ENCODE results near the gene SEMA3C. TPM values are rescaled to one million over a fixed set of nuclear protein-coding genes. Genes with fewer than 3 reads are reported as not detected.

SEMA3C gene
- total and polyA plus RNA-seq, 4 experiments from 2014 or later: 0.47 to 0.50 TPM; not detected in 2

GRCh38 chr7:80731281-80731680, 187.6 kb downstream of the SEMA3C start:
- Histone ChIP-seq H3K36me3 (ENCODE audit: insufficient read depth, low read length) (no peaks in the 10 kb centered on the region), H3K9me3 (ENCODE audit: control insufficient read depth in 1 of 2, low read length in 2 of 2) (no peaks in the 10 kb centered on the region), H3K4me3 (ENCODE audit: low read length in 2 of 2) (no peak overlapping the region), H3K27me3 (ENCODE audit: insufficient read depth, low read length) (no peaks in the 10 kb centered on the region), H3K27ac (ENCODE audit: low read depth, low read length) (no peak overlapping the region), H3K4me1 (ENCODE audit: insufficient read depth, low read length) (no peaks in the 10 kb centered on the region)
- Mint-ChIP-seq H3K27me3 (no peaks in the 10 kb centered on the region), H3K4me1 (no peaks in the 10 kb centered on the region), H3K27ac (no peak overlapping the region), H3K4me3 (no peak overlapping the region), H3K36me3 (no peaks in the 10 kb centered on the region), H3K9me3 (peaks cover 0 to 19% (median 6%) of the 10 kb centered on the region in 8 donors)
- ChIA-PET CTCF (ENCODE audit: partially characterized antibody) (no interaction called here), POLR2A (ENCODE audit: partially characterized antibody) (no interaction called here)
- DNase-seq: no peak
- intact Hi-C loops (cut with micrococcal nuclease): no loop called here

- no peaks in the 10 kb centered on the region for H3K27me3 ChIP-seq (ENCODE audit: insufficient read depth, low read length)
- Mint-ChIP-seq H3K27me3 (no peaks in the 10 kb centered on the region), H3K4me1 (no peaks in the 10 kb centered on the region), H3K36me3 (no peaks in the 10 kb centered on the region), H3K9me3 (peaks cover 0 to 14% (median 4%) of the 10 kb centered on the region in 8 donors), H3K4me3 (no peak overlapping the region), H3K27ac (no peak overlapping the region)
- CTCF ChIA-PET (ENCODE audit: partially characterized antibody): no interaction called here
- no peaks in the 10 kb centered on the region for H3K4me1 ChIP-seq (ENCODE audit: insufficient read depth, low read length)
- no peaks in the 10 kb centered on the region for H3K9me3 ChIP-seq (ENCODE audit: control insufficient read depth in 1 of 2, low read length in 2 of 2)
- H3K27ac ChIP-seq (ENCODE audit: low read depth, low read length): no peak overlapping the region
- H3K36me3 ChIP-seq (ENCODE audit: insufficient read depth, low read length): no peaks in the 10 kb centered on the region
- POLR2A ChIA-PET (ENCODE audit: partially characterized antibody): no interaction called here
- intact Hi-C loops (cut with micrococcal nuclease): no loop called here
- no peak for DNase-seq
- no peak overlapping the region for H3K4me3 ChIP-seq (ENCODE audit: low read length in 2 of 2)
Measured at GRCh38 chr7:80729591-80730320, 189.1 kb downstream of the SEMA3C start.

- Histone ChIP-seq H3K9me3 (ENCODE audit: control insufficient read depth in 1 of 2, low read length in 2 of 2) (no peaks in the 10 kb centered on the region), H3K36me3 (ENCODE audit: insufficient read depth, low read length) (no peaks in the 10 kb centered on the region), H3K27ac (ENCODE audit: low read depth, low read length) (no peak overlapping the region), H3K27me3 (ENCODE audit: insufficient read depth, low read length) (no peaks in the 10 kb centered on the region), H3K4me1 (ENCODE audit: insufficient read depth, low read length) (no peaks in the 10 kb centered on the region), H3K4me3 (ENCODE audit: low read length in 2 of 2) (no peak overlapping the region)
- no peak for DNase-seq
- POLR2A ChIA-PET (ENCODE audit: partially characterized antibody): no interaction called here
- H3K27ac Mint-ChIP-seq: no peak overlapping the region
- no peaks in the 10 kb centered on the region for H3K27me3 Mint-ChIP-seq
- H3K4me3 Mint-ChIP-seq: no peak overlapping the region
- CTCF ChIA-PET (ENCODE audit: partially characterized antibody): no interaction called here
- intact Hi-C loops (cut with micrococcal nuclease): no loop called here
- H3K36me3 Mint-ChIP-seq: no peaks in the 10 kb centered on the region
- peaks cover 2 to 12% (median 4%) of the 10 kb centered on the region in 8 donors for H3K9me3 Mint-ChIP-seq
- no peaks in the 10 kb centered on the region for H3K4me1 Mint-ChIP-seq
Measured at GRCh38 chr7:80726666-80727065, 192.2 kb downstream of the SEMA3C start.

- H3K27me3 Mint-ChIP-seq: no peaks in the 10 kb centered on the region
Measured at GRCh38 chr7:80725181-80725611, 193.7 kb downstream of the SEMA3C start.

GRCh38 chr7:80724249-80724871, 194.5 kb downstream of the SEMA3C start:
- no peak overlapping the region for H3K27ac ChIP-seq (ENCODE audit: low read depth, low read length)
- Mint-ChIP-seq H3K27me3 (no peaks in the 10 kb centered on the region), H3K36me3 (no peaks in the 10 kb centered on the region), H3K4me1 (no peaks in the 10 kb centered on the region), H3K4me3 (peak overlapping the region in 1 of 8 donors; percentile 15), H3K27ac (no peak overlapping the region), H3K9me3 (peaks cover 2 to 5% (median 5%) of the 10 kb centered on the region in 8 donors)
- CTCF ChIA-PET (ENCODE audit: partially characterized antibody): no interaction called here
- H3K36me3 ChIP-seq (ENCODE audit: insufficient read depth, low read length): no peaks in the 10 kb centered on the region
- no peaks in the 10 kb centered on the region for H3K27me3 ChIP-seq (ENCODE audit: insufficient read depth, low read length)
- H3K4me3 ChIP-seq (ENCODE audit: low read length in 2 of 2): no peak overlapping the region
- POLR2A ChIA-PET (ENCODE audit: partially characterized antibody): no interaction called here
- H3K9me3 ChIP-seq (ENCODE audit: control insufficient read depth in 1 of 2, low read length in 2 of 2): no peaks in the 10 kb centered on the region
- intact Hi-C loops (cut with micrococcal nuclease): no loop called here
- H3K4me1 ChIP-seq (ENCODE audit: insufficient read depth, low read length): no peaks in the 10 kb centered on the region
- no peak for DNase-seq

More at GRCh38 chr7:80725181-80725611, 193.7 kb downstream of the SEMA3C start:
- Mint-ChIP-seq H3K4me1 (no peaks in the 10 kb centered on the region), H3K4me3 (no peak overlapping the region), H3K36me3 (no peaks in the 10 kb centered on the region), H3K27ac (no peak overlapping the region), H3K9me3 (peaks cover 0 to 7% (median 4%) of the 10 kb centered on the region in 8 donors)
- CTCF ChIA-PET (ENCODE audit: partially characterized antibody): no interaction called here
- intact Hi-C loops (cut with micrococcal nuclease): no loop called here
- H3K27ac ChIP-seq (ENCODE audit: low read depth, low read length): no peak overlapping the region
- H3K27me3 ChIP-seq (ENCODE audit: insufficient read depth, low read length): no peaks in the 10 kb centered on the region
- H3K36me3 ChIP-seq (ENCODE audit: insufficient read depth, low read length): no peaks in the 10 kb centered on the region
- H3K4me3 ChIP-seq (ENCODE audit: low read length in 2 of 2): no peak overlapping the region
- H3K4me1 ChIP-seq (ENCODE audit: insufficient read depth, low read length): no peaks in the 10 kb centered on the region
- no peak for DNase-seq
- POLR2A ChIA-PET (ENCODE audit: partially characterized antibody): no interaction called here
- no peaks in the 10 kb centered on the region for H3K9me3 ChIP-seq (ENCODE audit: control insufficient read depth in 1 of 2, low read length in 2 of 2)

GRCh38 chr7:80722616-80723195, 196.1 kb downstream of the SEMA3C start:
- ChIA-PET CTCF (ENCODE audit: partially characterized antibody) (no interaction called here), POLR2A (ENCODE audit: partially characterized antibody) (no interaction called here)
- H3K4me3 Mint-ChIP-seq: no peak overlapping the region
- no peak overlapping the region for H3K27ac Mint-ChIP-seq
- no peaks in the 10 kb centered on the region for H3K27me3 Mint-ChIP-seq
- intact Hi-C loops (cut with micrococcal nuclease): no loop called here
- H3K4me3 ChIP-seq (ENCODE audit: low read length in 2 of 2): no peak overlapping the region
- H3K36me3 Mint-ChIP-seq: no peaks in the 10 kb centered on the region
- peaks cover 2 to 8% (median 5%) of the 10 kb centered on the region in 8 donors for H3K9me3 Mint-ChIP-seq
- H3K4me1 Mint-ChIP-seq: no peaks in the 10 kb centered on the region
- no peak overlapping the region for H3K27ac ChIP-seq (ENCODE audit: low read depth, low read length)
- H3K4me1 ChIP-seq (ENCODE audit: insufficient read depth, low read length): no peaks in the 10 kb centered on the region
- no peak for DNase-seq
- H3K9me3 ChIP-seq (ENCODE audit: control insufficient read depth in 1 of 2, low read length in 2 of 2): no peaks in the 10 kb centered on the region
- H3K36me3 ChIP-seq (ENCODE audit: insufficient read depth, low read length): no peaks in the 10 kb centered on the region
- no peaks in the 10 kb centered on the region for H3K27me3 ChIP-seq (ENCODE audit: insufficient read depth, low read length)

- H3K4me3 ChIP-seq (ENCODE audit: low read length in 2 of 2): no peak overlapping the region
- no peak for DNase-seq
- Mint-ChIP-seq H3K4me3 (no peak overlapping the region), H3K27ac (no peak overlapping the region), H3K27me3 (no peaks in the 10 kb centered on the region), H3K4me1 (no peaks in the 10 kb centered on the region), H3K36me3 (no peaks in the 10 kb centered on the region), H3K9me3 (peaks cover under 1 to 8% (median 5%) of the 10 kb centered on the region in 8 donors)
- CTCF ChIA-PET (ENCODE audit: partially characterized antibody): no interaction called here
- intact Hi-C loops (cut with micrococcal nuclease): no loop called here
- H3K4me1 ChIP-seq (ENCODE audit: insufficient read depth, low read length): no peaks in the 10 kb centered on the region
- H3K9me3 ChIP-seq (ENCODE audit: control insufficient read depth in 1 of 2, low read length in 2 of 2): no peaks in the 10 kb centered on the region
- no peaks in the 10 kb centered on the region for H3K36me3 ChIP-seq (ENCODE audit: insufficient read depth, low read length)
- H3K27ac ChIP-seq (ENCODE audit: low read depth, low read length): no peak overlapping the region
- no peaks in the 10 kb centered on the region for H3K27me3 ChIP-seq (ENCODE audit: insufficient read depth, low read length)
- POLR2A ChIA-PET (ENCODE audit: partially characterized antibody): no interaction called here
Measured at GRCh38 chr7:80721883-80722615, 196.8 kb downstream of the SEMA3C start.

All from CD4-positive, alpha-beta memory T cell (primary cell).